Lower lobe of right lung (tissue), 2 donors: ENCODE results near the gene ZNF141. TPM values are rescaled to one million over a fixed set of nuclear protein-coding genes. Genes with fewer than 3 reads are reported as not detected.
"Not testable (repeated sequence)": the region's sequence is repeated elsewhere in the genome, so short reads cannot be mapped to it uniquely, and the experiment has no call there.

Experiments used
- ATAC-seq, 2 donors: fragments of 200-7000 bp; cut with Tn5 transposase; one replicate each; pipeline ENCODE4 v1.9.1; 2020 to 2022; ENCODE audit warnings: mild to moderate bottlenecking in 2 of 2, moderate library complexity in 2 of 2
- DNase-seq: peaks from one replicate; pipeline ENCODE4 v3.0.0-alpha.2; 2020
- H3K27ac ChIP-seq: fragments of 200-600 bp; one replicate; pipeline ENCODE4 v1.8.0; 2022
- H3K27me3 ChIP-seq: fragments of 200-600 bp; one replicate; pipeline ENCODE4 v1.8.0; 2022; ENCODE audit warnings: low read depth
- H3K36me3 ChIP-seq: fragments of 200-600 bp; one replicate; pipeline ENCODE4 v1.8.0; 2022; ENCODE audit warnings: mild to moderate bottlenecking
- H3K4me1 ChIP-seq: fragments of 200-600 bp; one replicate; pipeline ENCODE4 v1.8.0; 2022
- H3K4me3 ChIP-seq: fragments of 200-600 bp; one replicate; pipeline ENCODE4 v1.8.0; 2022; ENCODE audit warnings: mild to moderate bottlenecking
- H3K9me3 ChIP-seq: fragments of 200-600 bp; one replicate; pipeline ENCODE4 v1.8.0; 2022
- CTCF ChIP-seq: fragments of 200-600 bp; IDR thresholded peaks from one replicate; pipeline ENCODE4 v1.8.0; 2022; ENCODE audit warnings: antibody characterized with exemption, mild to moderate bottlenecking
- intact Hi-C: fragments of 100-400 bp; cut with DNase I; formaldehyde crosslinking; loops from one replicate; pipeline ENCODE4 v1.11.0; 2022
- microRNA-seq: library from miRNA; unstranded; fragments of <30 nt; microRNA quantifications from one replicate; pipeline ENCODE4 v1.2.0, GENCODE V29; 2020; ENCODE audit warnings: borderline number of aligned reads
- total RNA-seq: library from RNA; stranded (reverse); fragmentation: NEBNext Ultra II Directional; extraction: Animal tissue kit (Norgen Biotek cat#: 25700); gene quantifications from one replicate; pipeline ENCODE4 v1.2.1, GENCODE V29; 2021
- donor health status: DM: no; HTN: yes; CAD: no; lungs with severe emphysema.

The ZNF141 gene
- total RNA-seq, 1 donor from 2014 or later = 23.9 TPM

DNA sequence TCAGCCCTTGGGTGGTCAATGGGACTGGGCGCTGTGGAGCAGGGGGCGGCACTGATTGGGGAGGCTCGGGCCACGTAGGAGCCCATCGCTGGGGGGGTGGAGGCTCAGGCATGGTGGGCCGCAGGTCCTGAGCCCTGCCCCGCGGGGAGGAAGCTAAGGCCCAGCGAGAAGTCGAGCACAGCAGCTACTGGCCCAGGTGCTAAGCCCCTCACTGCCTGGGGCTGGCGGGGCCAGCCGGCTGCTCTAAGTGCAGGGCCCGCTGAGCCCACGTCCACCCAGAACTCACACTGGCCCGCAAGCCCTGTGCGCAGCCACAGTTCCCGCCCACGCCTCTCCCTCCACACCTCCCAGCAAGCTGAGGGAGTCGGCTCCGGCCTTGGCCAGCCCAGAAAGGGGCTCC is 66.4 kb downstream of the ZNF141 start:
- peaks cover 53% of the 10 kb centered on the region for H3K9me3 ChIP-seq
- no peak for TF ChIP-seq CTCF
- DNase-seq = no peak
- no peaks in the 10 kb centered on the region for H3K4me1 ChIP-seq
- H3K27ac ChIP-seq = no peak overlapping the region
- ATAC-seq = no peak
- no peaks in the 10 kb centered on the region for H3K36me3 ChIP-seq
- H3K4me3 ChIP-seq = no peak overlapping the region
- intact Hi-C loops = no loop called here
- H3K27me3 ChIP-seq = no peaks in the 10 kb centered on the region

- DNase-seq, intact Hi-C loops, H3K27ac ChIP-seq, H3K36me3 ChIP-seq, ATAC-seq, H3K4me3 ChIP-seq, H3K27me3 ChIP-seq, H3K4me1 ChIP-seq: not testable (repeated sequence)
- H3K9me3 ChIP-seq = peaks cover 71% of the 10 kb centered on the region
Observed at GRCh38 chr4:408321-408720, 70.7 kb downstream of the ZNF141 start.

DNA sequence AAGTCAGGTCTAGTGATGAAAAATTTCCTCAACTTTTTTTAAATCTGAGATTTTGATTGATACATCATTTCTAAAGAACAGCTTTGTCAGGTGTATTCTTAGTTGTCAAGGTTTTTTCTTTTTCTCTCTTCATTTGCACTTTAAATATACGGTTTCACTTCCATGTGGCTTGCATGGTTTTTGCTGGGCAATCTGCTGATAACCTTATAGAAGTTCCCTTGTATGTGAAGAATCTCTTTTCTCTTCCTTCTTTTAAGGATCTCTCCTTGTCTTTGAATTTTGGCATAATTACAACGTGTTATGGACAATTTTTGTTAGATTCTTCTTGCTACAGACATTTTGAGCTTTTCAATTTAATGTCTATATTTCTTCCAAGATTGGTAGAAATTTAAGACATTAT is 85.0 kb downstream of the ZNF141 start:
- H3K4me1 ChIP-seq = no peaks in the 10 kb centered on the region
- H3K36me3 ChIP-seq = no peaks in the 10 kb centered on the region
- no peak overlapping the region for H3K4me3 ChIP-seq
- TF ChIP-seq CTCF = no peak
- DNase-seq (no peak), ATAC-seq (no peak)
- no peaks in the 10 kb centered on the region for H3K27me3 ChIP-seq
- H3K9me3 ChIP-seq = peaks cover 100% of the 10 kb centered on the region
- intact Hi-C loops = no loop called here
- no peak overlapping the region for H3K27ac ChIP-seq

Small RNAs within 50 kb of the gene (microRNA-seq; reads per million reads assigned to microRNA genes)
- gene MIR571 = not detected

Other genes with a start within 250 kb of the ZNF141 start
- 9.8 TPM for gene ZNF718, start 213.3 kb upstream of the ZNF141 start, total RNA-seq
- not detected for gene ZNF732, start 32.3 kb upstream of the ZNF141 start, total RNA-seq
- gene ZNF721, start 161.3 kb downstream of the ZNF141 start, total RNA-seq = 29.4 TPM
- gene PIGG, start 161.4 kb downstream of the ZNF141 start, total RNA-seq = 53.4 TPM
- gene TMEM271, start 238.5 kb downstream of the ZNF141 start, total RNA-seq = not detected